D721Med (cell line): Measurements from ENCODE around the gene ICA1.

Experiments used
- DNase-seq: peaks from one replicate; pipeline ENCODE4 v3.0.0; 2011; ENCODE audit warnings: low spot score; ENCODE audit not compliant: insufficient read length
- FAIRE-seq: peaks from 2 replicates; lab custom pipeline; 2011; peaks lifted over from hg19 to GRCh38; lab: Jason Lieb, UNC
- CTCF ChIP-seq: IDR thresholded peaks from 2 replicates; pipeline ENCODE4 v1.5.1; 2012; ENCODE audit warnings: mild to moderate bottlenecking, control low read depth; ENCODE audit not compliant: insufficient read depth; ENCODE audit errors: missing control alignments

The ICA1 gene

GRCh38 chr7:8200316-8200715 is 61.7 kb downstream of the ICA1 start:
- DNase-seq (no peak), FAIRE-seq (no peak)

DNA sequence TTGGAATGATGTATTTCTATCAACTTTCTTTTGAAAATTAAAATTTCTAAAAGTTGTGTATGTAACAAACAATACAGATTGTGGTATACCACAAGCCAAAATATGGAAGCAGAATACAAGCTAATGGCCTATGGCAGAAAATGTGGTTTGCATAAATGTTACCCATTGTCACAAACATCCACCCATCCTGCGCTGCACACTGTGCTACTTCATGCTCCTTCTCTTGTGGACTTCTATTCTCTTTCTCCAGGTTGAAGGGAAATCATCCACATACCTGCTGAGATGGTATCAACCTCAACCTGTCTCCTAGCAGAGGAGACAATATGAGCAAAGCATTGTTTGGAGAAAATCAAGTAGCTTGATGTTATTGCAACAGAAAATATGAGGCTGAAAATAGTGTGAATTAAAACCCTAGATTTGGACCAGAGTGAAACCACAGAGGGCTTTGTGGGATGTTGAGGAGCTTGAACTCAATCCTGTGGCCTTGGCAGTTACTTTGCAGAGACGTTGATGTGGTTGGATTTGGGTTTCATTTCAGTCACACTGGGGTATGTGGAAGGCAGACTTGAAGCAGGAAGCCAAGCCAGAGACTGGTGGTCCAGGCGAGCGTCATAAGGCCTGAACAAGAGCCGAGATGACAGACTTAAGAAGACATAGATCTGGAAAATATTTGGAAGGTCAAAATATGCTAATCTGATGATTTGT is 63.8 kb downstream of the ICA1 start:
- DNase-seq = no peak
- no peak for FAIRE-seq
- TF ChIP-seq CTCF = no peak

More at GRCh38 chr7:8200316-8200715, 61.7 kb downstream of the ICA1 start:
- no peak for TF ChIP-seq CTCF

DNA sequence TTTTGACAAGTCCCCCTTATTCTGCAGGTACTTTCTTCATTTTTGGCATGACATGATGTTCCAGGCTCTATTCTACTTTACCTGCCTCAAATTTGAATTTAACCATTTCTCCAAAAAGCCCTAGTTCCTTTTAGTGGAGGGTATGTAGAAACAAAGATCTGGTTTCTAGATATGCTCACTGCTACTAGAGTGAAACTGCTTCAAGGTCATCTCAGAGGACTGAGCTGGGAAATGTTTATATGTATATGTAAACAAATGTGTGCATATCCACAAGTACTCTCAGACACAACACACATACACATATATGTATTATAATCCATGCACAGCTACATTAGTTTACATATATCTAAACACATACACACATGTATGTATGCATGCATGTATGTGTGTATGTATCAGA is 69.1 kb downstream of the ICA1 start:
- FAIRE-seq (no peak), DNase-seq (no peak)
- TF ChIP-seq CTCF = no peak

DNA sequence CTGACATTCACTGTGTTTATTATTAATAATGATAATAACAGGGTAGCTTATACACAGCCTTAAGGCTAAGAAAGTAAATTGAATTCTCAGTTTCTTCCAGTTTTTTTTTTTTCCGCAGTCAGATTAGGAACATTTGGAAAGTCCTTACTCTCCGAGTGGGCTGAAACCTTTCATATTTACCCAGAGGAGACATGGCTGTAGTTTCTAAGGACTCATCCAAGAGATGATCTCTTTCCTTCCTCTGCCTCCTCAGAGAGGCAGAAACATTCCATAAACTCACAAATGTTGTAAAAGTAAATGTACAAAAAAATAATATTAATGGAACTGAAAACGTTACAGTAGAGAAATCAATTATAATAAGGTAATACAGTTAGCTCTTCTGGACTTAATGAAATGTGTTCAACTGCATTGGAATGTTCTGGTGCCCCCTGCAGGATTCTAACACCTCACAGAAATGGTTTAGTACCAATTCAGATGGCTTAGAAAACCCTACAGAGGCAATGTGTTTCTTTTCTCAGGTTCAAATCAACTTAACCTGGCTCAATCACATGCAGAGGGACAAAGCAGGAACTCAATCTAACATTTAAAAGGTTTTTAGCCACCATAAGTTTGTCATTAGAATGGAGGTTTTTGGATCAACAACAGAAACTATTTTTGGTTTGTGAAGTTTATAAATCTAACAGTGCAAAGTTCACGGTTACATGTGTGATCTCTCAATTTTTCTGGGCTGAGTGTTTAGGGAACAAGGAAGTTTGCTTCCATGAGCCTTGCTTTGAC is 71.7 kb downstream of the ICA1 start:
- FAIRE-seq = peak; percentile 66
- TF ChIP-seq CTCF = peak; percentile 71
- no peak for DNase-seq

DNA sequence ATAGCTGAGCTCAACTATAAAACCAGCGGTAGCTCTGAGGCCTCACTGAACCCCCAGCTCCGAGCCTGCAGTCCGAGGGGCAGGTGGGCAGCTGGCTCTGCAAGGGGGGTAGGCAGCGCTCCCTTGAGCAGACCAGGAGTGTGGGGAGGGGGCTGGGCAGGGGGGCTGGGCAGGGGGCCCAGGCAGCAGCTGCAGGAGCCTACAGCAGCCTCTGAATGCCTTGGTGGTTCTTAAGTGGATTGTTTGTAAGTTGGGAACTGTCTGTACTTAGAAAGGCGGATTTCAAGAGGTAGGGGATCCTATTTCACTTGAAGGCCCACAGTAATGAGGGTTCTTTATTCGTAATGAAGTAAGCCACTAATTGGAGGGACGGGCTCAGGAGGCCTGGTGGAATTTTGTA is 72.3 kb downstream of the ICA1 start:
- no peak for TF ChIP-seq CTCF
- FAIRE-seq (no peak), DNase-seq (no peak)

GRCh38 chr7:8185926-8186683 is 75.9 kb downstream of the ICA1 start:
- no peak for TF ChIP-seq CTCF
- FAIRE-seq (no peak), DNase-seq (no peak)
